ENCODE measurements around the gene CADPS2. TPM values are rescaled to one million over a fixed set of nuclear protein-coding genes. Genes with fewer than 3 reads are reported as not detected.
A peak's percentile ranks its signal among the peaks of the same experiment; 100 is the strongest.

The CADPS2 gene
- total and polyA plus RNA-seq, 7 donors: 1.5 to 3.6 (median 2.1) TPM

GRCh38 chr7:122692769-122693309 is 193.4 kb downstream of the CADPS2 start:
- intact Hi-C loops (cut with DNase I): no loop called here
- no peaks in the 10 kb centered on the region for H3K9me3 ChIP-seq
- 86 to 99% (median 93%) methylated on average over 3 of the region's 3 CpGs for WGBS, 3 donors
- no peak for ATAC-seq
- no peak overlapping the region for H3K27ac ChIP-seq
- no peak for DNase-seq
- TF ChIP-seq CTCF (IDR thresholded peaks at IDR 0.05): no peak
- no peaks in the 10 kb centered on the region for H3K4me1 ChIP-seq
- no peak overlapping the region for H3K4me3 ChIP-seq
- no peaks in the 10 kb centered on the region for H3K36me3 ChIP-seq (ENCODE audit: insufficient read depth in 1 of 2, low read depth in 1 of 2)
- no peaks in the 10 kb centered on the region for H3K27me3 ChIP-seq (ENCODE audit: insufficient read depth in 3 of 3, low read length in 2 of 3)

- no peaks in the 10 kb centered on the region for H3K27me3 ChIP-seq (ENCODE audit: insufficient read depth in 3 of 3, low read length in 2 of 3)
- H3K36me3 ChIP-seq (ENCODE audit: insufficient read depth in 1 of 2, low read depth in 1 of 2): no peaks in the 10 kb centered on the region
- H3K4me1 ChIP-seq: no peaks in the 10 kb centered on the region
- WGBS, 3 donors: 52 to 66% (median 54%) methylated on average over 14 of the region's 14 CpGs
- intact Hi-C loops (cut with DNase I): no loop called here
- TF ChIP-seq CTCF (IDR thresholded peaks at IDR 0.05): no peak
- peak in 1 of 4 donors; percentile 70 for ATAC-seq
- H3K9me3 ChIP-seq: no peaks in the 10 kb centered on the region
- H3K27ac ChIP-seq: no peak overlapping the region
- no peak for DNase-seq
- H3K4me3 ChIP-seq: no peak overlapping the region
These were observed 194.6 kb downstream of the CADPS2 start for GRCh38 chr7:122691569-122692235.

- 79 to 89% (median 84%) methylated on average over 13 of the region's 13 CpGs for WGBS, 3 donors
- Histone ChIP-seq H3K36me3 (ENCODE audit: insufficient read depth in 1 of 2, low read depth in 1 of 2) (no peaks in the 10 kb centered on the region), H3K27ac (no peak overlapping the region), H3K9me3 (no peaks in the 10 kb centered on the region), H3K4me1 (no peaks in the 10 kb centered on the region), H3K27me3 (ENCODE audit: insufficient read depth in 3 of 3, low read length in 2 of 3) (no peaks in the 10 kb centered on the region), H3K4me3 (no peak overlapping the region)
- DNase-seq (no peak), ATAC-seq (no peak)
- intact Hi-C loops (cut with DNase I): no loop called here
- TF ChIP-seq CTCF (IDR thresholded peaks at IDR 0.05): no peak
These were observed 196.7 kb downstream of the CADPS2 start for GRCh38 chr7:122689346-122690109.

- 30 to 55% (median 42%) methylated on average over 6 of the region's 6 CpGs for WGBS, 3 donors
- H3K4me3 ChIP-seq: no peak overlapping the region
- no peaks in the 10 kb centered on the region for H3K4me1 ChIP-seq
- DNase-seq: no peak
- no peaks in the 10 kb centered on the region for H3K9me3 ChIP-seq
- H3K36me3 ChIP-seq (ENCODE audit: insufficient read depth in 1 of 2, low read depth in 1 of 2): no peaks in the 10 kb centered on the region
- H3K27me3 ChIP-seq (ENCODE audit: insufficient read depth in 3 of 3, low read length in 2 of 3): no peaks in the 10 kb centered on the region
- intact Hi-C loops (cut with DNase I): no loop called here
- peak in 1 of 4 donors; percentile 54 for ATAC-seq
- no peak overlapping the region for H3K27ac ChIP-seq
- no peak for TF ChIP-seq CTCF (IDR thresholded peaks at IDR 0.05)
These were observed 197.8 kb downstream of the CADPS2 start for GRCh38 chr7:122688400-122688998.

All from psoas muscle (tissue), 8 donors.